Natural killer cell (primary cell): Measurements from ENCODE around the gene SCCPDH. TPM values are rescaled to one million over a fixed set of nuclear protein-coding genes. Genes with fewer than 3 reads are reported as not detected.

ENCODE experiments used
- ATAC-seq, 3 donors: fragments of 150-1000 bp in 2 of 3; fragments of 200-7000 bp in 1 of 3; cut with Tn5 transposase; 1 replicate in 1 of 3; 2 replicates in 2 of 3; pipeline ENCODE4 v1.10.0; 2021; ENCODE audit warnings: mild to moderate bottlenecking in 2 of 3, moderate library complexity in 2 of 3
- DNase-seq, 2 donors: peaks; one replicate each; pipeline versions ENCODE4 v3.0.0 to v3.0.0-alpha.2; 2013 to 2021; ENCODE audit warnings: mixed read lengths in 1 of 2
- H3K27ac ChIP-seq: one replicate; pipeline ENCODE4 v1.5.1; 2013; ENCODE audit warnings: mild to moderate bottlenecking, low read length
- H3K27me3 ChIP-seq: one replicate; pipeline ENCODE4 v1.6.1; 2013; ENCODE audit warnings: low read length; ENCODE audit not compliant: control insufficient read depth, insufficient read depth
- H3K36me3 ChIP-seq: one replicate; pipeline ENCODE4 v1.6.1; 2013; ENCODE audit warnings: low read length; ENCODE audit not compliant: control insufficient read depth, insufficient read depth
- H3K4me1 ChIP-seq: one replicate; pipeline ENCODE4 v1.6.1; 2013; ENCODE audit warnings: low read length; ENCODE audit not compliant: control insufficient read depth, insufficient read depth
- H3K4me3 ChIP-seq: one replicate; pipeline ENCODE4 v1.5.1; 2013; ENCODE audit warnings: low read length
- H3K9me3 ChIP-seq: one replicate; pipeline ENCODE4 v1.6.1; 2013; ENCODE audit warnings: low read length; ENCODE audit not compliant: control insufficient read depth, insufficient read depth
- H3K27ac Mint-ChIP-seq, 2 donors: one replicate each; pipeline ENCODE4 v1.8.0; 2022; ENCODE audit warnings: mild to moderate bottlenecking in 2 of 2, mixed read lengths in 2 of 2, moderate library complexity in 1 of 2
- H3K27me3 Mint-ChIP-seq, 2 donors: one replicate each; pipeline ENCODE4 v1.8.0; 2022; ENCODE audit warnings: low read depth in 2 of 2, mixed read lengths in 2 of 2
- H3K36me3 Mint-ChIP-seq: one replicate; pipeline ENCODE4 v1.8.0; 2022; ENCODE audit warnings: mixed read lengths
- H3K4me1 Mint-ChIP-seq, 2 donors: one replicate each; pipeline ENCODE4 v1.8.0; 2022; ENCODE audit warnings: mixed read lengths in 2 of 2
- H3K4me3 Mint-ChIP-seq: one replicate; pipeline ENCODE4 v1.8.0; 2022; ENCODE audit warnings: mild to moderate bottlenecking, moderate library complexity, mixed read lengths
- H3K9me3 Mint-ChIP-seq, 2 donors: one replicate each; pipeline ENCODE4 v1.8.0; 2022; ENCODE audit warnings: mixed read lengths in 2 of 2
- CTCF ChIP-seq: fragments of 200-600 bp; IDR thresholded peaks from one replicate; pipeline ENCODE4 v1.8.0; 2022; ENCODE audit warnings: antibody characterized with exemption
- WGBS: methylation state at CpG from one replicate; pipeline ENCODE4 v1.1.7; 2013; ENCODE audit warnings: missing lambda C conversion rate; ENCODE audit not compliant: insufficient coverage; 5-methylcytosine and 5-hydroxymethylcytosine counted together
- intact Hi-C: fragments of 100-400 bp; cut with micrococcal nuclease; formaldehyde crosslinking; loops from one replicate; pipeline ENCODE4 v1.14.2; 2022
- total RNA-seq, 4 donors: library from RNA; stranded (reverse); fragments of 120-200 nt in 1 of 4; gene quantifications; one replicate each; pipeline versions ENCODE4 v1.2.3 to v1.2.4, GENCODE V29; 2013 to 2022

SCCPDH gene
- total RNA-seq, 3 donors from 2014 or later (not counting 1 experiment from before 2014, with no cell fraction given), result 5.3 to 24.8 (median 9.2) TPM

- ATAC-seq (peak in 1 of 3 donors; percentile 49), DNase-seq (peak in 1 of 2 donors; percentile 13)
- peaks cover 18% of the 10 kb centered on the region in 2 donors for H3K4me1 Mint-ChIP-seq
- no peaks in the 10 kb centered on the region for H3K36me3 ChIP-seq
- H3K27me3 Mint-ChIP-seq, result no peaks in the 10 kb centered on the region
- intact Hi-C loops, result no loop called here
- H3K27ac Mint-ChIP-seq, result peak overlapping the region in 1 of 2 donors; percentile 43
- WGBS, result 21% methylated on average over 16 of the region's 16 CpGs
- H3K9me3 Mint-ChIP-seq, result no peaks in the 10 kb centered on the region
- no peak overlapping the region for H3K27ac ChIP-seq
- H3K27me3 ChIP-seq, result no peaks in the 10 kb centered on the region
- no peaks in the 10 kb centered on the region for H3K36me3 Mint-ChIP-seq
- TF ChIP-seq CTCF, result no peak
- H3K9me3 ChIP-seq, result no peaks in the 10 kb centered on the region
- no peak overlapping the region for H3K4me3 ChIP-seq
- H3K4me1 ChIP-seq, result peaks cover 20% of the 10 kb centered on the region
- no peak overlapping the region for H3K4me3 Mint-ChIP-seq
Measured at GRCh38 chr1:246782120-246782900, 58.1 kb downstream of the SCCPDH start.

- peak overlapping the region; percentile 45 for H3K4me3 Mint-ChIP-seq
Measured at GRCh38 chr1:246784621-246785493, 60.6 kb downstream of the SCCPDH start.

GRCh38 chr1:246785494-246786111 is 61.4 kb downstream of the SCCPDH start:
- no peak overlapping the region for H3K27ac Mint-ChIP-seq
- H3K36me3 Mint-ChIP-seq, result no peaks in the 10 kb centered on the region
- no peak for ATAC-seq
- intact Hi-C loops, result no loop called here
- H3K4me3 ChIP-seq, result no peak overlapping the region
- WGBS, result 88% methylated on average over 18 of the region's 18 CpGs
- no peaks in the 10 kb centered on the region for H3K27me3 ChIP-seq
- H3K4me1 ChIP-seq, result peaks cover 23% of the 10 kb centered on the region
- peaks cover 0 to 6% of the 10 kb centered on the region in 2 donors for H3K27me3 Mint-ChIP-seq
- peaks cover 18 to 24% of the 10 kb centered on the region in 2 donors for H3K4me1 Mint-ChIP-seq
- DNase-seq, result no peak
- H3K9me3 ChIP-seq, result no peaks in the 10 kb centered on the region
- H3K4me3 Mint-ChIP-seq, result no peak overlapping the region
- no peak for TF ChIP-seq CTCF
- no peak overlapping the region for H3K27ac ChIP-seq
- no peaks in the 10 kb centered on the region for H3K9me3 Mint-ChIP-seq
- no peaks in the 10 kb centered on the region for H3K36me3 ChIP-seq

More at GRCh38 chr1:246784621-246785493, 60.6 kb downstream of the SCCPDH start:
- intact Hi-C loops, result no loop called here
- WGBS, result 22% methylated on average over 19 of the region's 19 CpGs
- no peak overlapping the region for H3K4me3 ChIP-seq
- no peak overlapping the region for H3K27ac ChIP-seq
- no peaks in the 10 kb centered on the region for H3K9me3 ChIP-seq
- no peaks in the 10 kb centered on the region for H3K36me3 Mint-ChIP-seq
- H3K9me3 Mint-ChIP-seq, result no peaks in the 10 kb centered on the region
- H3K27ac Mint-ChIP-seq, result no peak overlapping the region
- ATAC-seq, result peak in 2 of 3 donors; percentile 45 to 62
- TF ChIP-seq CTCF, result no peak
- peaks cover 23% of the 10 kb centered on the region for H3K4me1 ChIP-seq
- H3K4me1 Mint-ChIP-seq, result peaks cover 18 to 24% of the 10 kb centered on the region in 2 donors
- no peaks in the 10 kb centered on the region for H3K27me3 ChIP-seq
- peaks cover 0 to 4% of the 10 kb centered on the region in 2 donors for H3K27me3 Mint-ChIP-seq
- no peaks in the 10 kb centered on the region for H3K36me3 ChIP-seq
- peak in 1 of 2 donors; percentile 10 for DNase-seq
